A673 (cell line): Measurements from ENCODE around the gene ZKSCAN7. TPM values are rescaled to one million over a fixed set of nuclear protein-coding genes. Genes with fewer than 3 reads are reported as not detected.

Experiments used
- BruUV-seq: library from RNA; stranded (reverse); fragments of 400-500 nt; replicated peaks from 2 replicates; lab custom pipeline; 2021; lab: Mats Ljungman, UMichigan
- CTCF ChIA-PET: fragments of 300-600 bp; sonication (Branson Sonifier 250); formaldehyde crosslinking; loops from one replicate; lab custom pipeline; 2022; ENCODE audit warnings: antibody characterized with exemption; lab: Charles Lee
- POLR2A ChIA-PET: fragments of 300-600 bp; sonication (Branson Sonifier 250); formaldehyde crosslinking; loops from one replicate; lab custom pipeline; 2022; ENCODE audit warnings: antibody characterized with exemption; ENCODE audit not compliant: low non-redundant PET; lab: Charles Lee
- DNase-seq: peaks from one replicate; pipeline ENCODE4 v3.0.0-alpha.2; 2015; ENCODE audit warnings: low spot score
- H3K27ac ChIP-seq: fragments of 200-600 bp; sonication (generic); 2 replicates; pipeline ENCODE4 v1.5.1; 2016; ENCODE audit warnings: mixed run types, low read depth, mild to moderate bottlenecking, mixed read lengths, antibody characterized with exemption, low read length; ENCODE audit not compliant: poor library complexity, severe bottlenecking
- H3K27me3 ChIP-seq: fragments of 200-600 bp; sonication (generic); replicated peaks from 2 replicates; pipeline ENCODE4 v1.6.1; 2017; ENCODE audit warnings: mixed run types, low read depth, mild to moderate bottlenecking, mixed read lengths, antibody characterized with exemption, low read length; ENCODE audit not compliant: insufficient read depth, poor library complexity
- H3K36me3 ChIP-seq: fragments of 200-600 bp; sonication (generic); 2 replicates; pipeline ENCODE4 v1.6.1; 2016; ENCODE audit warnings: mixed run types, mild to moderate bottlenecking, mixed read lengths, antibody characterized with exemption, low read length; ENCODE audit not compliant: insufficient read depth, poor library complexity, severe bottlenecking
- H3K4me1 ChIP-seq: fragments of 200-600 bp; sonication (generic); 2 replicates; pipeline ENCODE4 v1.6.1; 2017; ENCODE audit warnings: mixed run types, mild to moderate bottlenecking, mixed read lengths, antibody characterized with exemption, low read length; ENCODE audit not compliant: insufficient read depth, poor library complexity, severe bottlenecking
- H3K4me3 ChIP-seq: fragments of 200-600 bp; sonication (generic); 2 replicates; pipeline ENCODE4 v1.5.1; 2016; ENCODE audit warnings: low read depth, mixed run types, mild to moderate bottlenecking, mixed read lengths, low read length; ENCODE audit not compliant: poor library complexity, severe bottlenecking
- H3K9me3 ChIP-seq: fragments of 200-600 bp; sonication (generic); 2 replicates; pipeline ENCODE4 v1.6.1; 2016; ENCODE audit warnings: mixed run types, low read depth, mild to moderate bottlenecking, mixed read lengths, antibody characterized with exemption, low read length; ENCODE audit not compliant: poor library complexity, severe bottlenecking
- EZH2 ChIP-seq: fragments of 200-600 bp; sonication (generic); IDR thresholded peaks from 2 replicates; pipeline ENCODE4 v1.6.1; 2017; ENCODE audit warnings: borderline replicate concordance, low read depth, mild to moderate bottlenecking, mixed read lengths, antibody characterized with exemption, low read length; ENCODE audit not compliant: poor library complexity, severe bottlenecking
- intact Hi-C: fragments of 100-400 bp; cut with micrococcal nuclease; formaldehyde crosslinking; loops from one replicate; pipeline ENCODE4 v1.10.0; 2022; ENCODE audit not compliant: unreplicated experiment
- total RNA-seq: library from RNA; stranded (reverse); gene quantifications from 2 replicates; pipeline ENCODE4 v1.2.3, GENCODE V29; 2021
- TF ChIP-seq, protein P1 (sequence below): fragments of 300-800, 200-600 bp; sonication (generic); conservative IDR thresholded peaks from 2 replicates; pipeline ENCODE4 v1.5.1; 2017; ENCODE audit warnings: low read depth, mild to moderate bottlenecking, antibody characterized with exemption, low read length, moderate library complexity, mixed read lengths

Gene ZKSCAN7
- total RNA-seq, 1 experiment from 2014 or later: 3.0 TPM

DNA sequence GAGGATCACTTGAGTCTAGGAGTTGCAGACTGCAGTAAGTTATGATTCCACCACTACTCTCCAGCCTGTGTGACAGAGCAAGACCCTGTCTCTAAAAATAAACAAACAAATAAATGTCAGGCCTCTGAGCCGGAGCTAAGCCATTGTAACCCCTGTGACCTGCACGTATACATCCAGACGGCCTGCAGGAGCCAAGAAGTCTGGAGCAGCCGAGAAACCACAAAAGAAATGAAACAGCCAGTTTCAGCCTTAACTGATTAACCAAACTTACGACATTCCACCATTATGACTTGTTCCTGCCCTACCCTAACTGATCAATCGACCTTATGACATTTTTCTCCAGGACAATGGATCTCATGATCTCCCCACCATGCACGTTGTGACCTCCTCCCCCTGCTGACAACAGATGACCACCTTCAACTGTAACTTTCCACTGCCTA is 32.5 kb upstream of the ZKSCAN7 start:
- intact Hi-C loops: no loop called here
- BruUV-seq: no TSS peak
- H3K4me3 ChIP-seq: no peak overlapping the region
- H3K27me3 ChIP-seq: no peaks in the 10 kb centered on the region
- ChIA-PET POLR2A (no interaction called here), CTCF (no interaction called here)
- no peak overlapping the region for H3K27ac ChIP-seq
- TF ChIP-seq EZH2: no peak
- TF ChIP-seq, protein P1, sequence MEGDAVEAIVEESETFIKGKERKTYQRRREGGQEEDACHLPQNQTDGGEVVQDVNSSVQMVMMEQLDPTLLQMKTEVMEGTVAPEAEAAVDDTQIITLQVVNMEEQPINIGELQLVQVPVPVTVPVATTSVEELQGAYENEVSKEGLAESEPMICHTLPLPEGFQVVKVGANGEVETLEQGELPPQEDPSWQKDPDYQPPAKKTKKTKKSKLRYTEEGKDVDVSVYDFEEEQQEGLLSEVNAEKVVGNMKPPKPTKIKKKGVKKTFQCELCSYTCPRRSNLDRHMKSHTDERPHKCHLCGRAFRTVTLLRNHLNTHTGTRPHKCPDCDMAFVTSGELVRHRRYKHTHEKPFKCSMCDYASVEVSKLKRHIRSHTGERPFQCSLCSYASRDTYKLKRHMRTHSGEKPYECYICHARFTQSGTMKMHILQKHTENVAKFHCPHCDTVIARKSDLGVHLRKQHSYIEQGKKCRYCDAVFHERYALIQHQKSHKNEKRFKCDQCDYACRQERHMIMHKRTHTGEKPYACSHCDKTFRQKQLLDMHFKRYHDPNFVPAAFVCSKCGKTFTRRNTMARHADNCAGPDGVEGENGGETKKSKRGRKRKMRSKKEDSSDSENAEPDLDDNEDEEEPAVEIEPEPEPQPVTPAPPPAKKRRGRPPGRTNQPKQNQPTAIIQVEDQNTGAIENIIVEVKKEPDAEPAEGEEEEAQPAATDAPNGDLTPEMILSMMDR: no peak
- H3K36me3 ChIP-seq: no peaks in the 10 kb centered on the region
- H3K4me1 ChIP-seq: no peaks in the 10 kb centered on the region
- DNase-seq: no peak
- H3K9me3 ChIP-seq: no peaks in the 10 kb centered on the region

DNA sequence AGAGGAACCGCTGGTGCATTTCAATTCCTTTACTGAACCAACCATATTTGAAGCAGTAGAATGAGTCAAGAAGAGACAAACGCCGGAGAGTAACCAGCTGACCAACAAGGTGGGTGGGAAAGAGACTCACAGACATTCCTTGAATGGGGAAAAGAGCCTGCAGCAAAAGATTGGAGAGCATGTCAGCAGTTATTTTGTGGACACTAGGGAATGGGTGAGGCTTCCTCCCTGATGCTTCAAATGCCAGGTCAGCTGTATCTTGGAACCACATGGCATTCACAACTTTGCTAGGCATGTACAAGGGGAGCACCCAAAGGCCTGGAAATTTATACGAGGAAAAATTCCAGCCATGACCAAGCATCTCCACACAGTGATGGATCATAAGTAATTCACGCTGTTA is 29.9 kb upstream of the ZKSCAN7 start:
- no TSS peak for BruUV-seq
- POLR2A ChIA-PET: no interaction called here
- Histone ChIP-seq H3K4me3 (no peak overlapping the region), H3K4me1 (no peaks in the 10 kb centered on the region), H3K27me3 (no peaks in the 10 kb centered on the region), H3K27ac (no peak overlapping the region), H3K36me3 (no peaks in the 10 kb centered on the region), H3K9me3 (no peaks in the 10 kb centered on the region)
- CTCF ChIA-PET: no interaction called here
- intact Hi-C loops: no loop called here
- TF ChIP-seq, protein P1: no peak
- TF ChIP-seq EZH2: no peak
- DNase-seq: no peak

DNA sequence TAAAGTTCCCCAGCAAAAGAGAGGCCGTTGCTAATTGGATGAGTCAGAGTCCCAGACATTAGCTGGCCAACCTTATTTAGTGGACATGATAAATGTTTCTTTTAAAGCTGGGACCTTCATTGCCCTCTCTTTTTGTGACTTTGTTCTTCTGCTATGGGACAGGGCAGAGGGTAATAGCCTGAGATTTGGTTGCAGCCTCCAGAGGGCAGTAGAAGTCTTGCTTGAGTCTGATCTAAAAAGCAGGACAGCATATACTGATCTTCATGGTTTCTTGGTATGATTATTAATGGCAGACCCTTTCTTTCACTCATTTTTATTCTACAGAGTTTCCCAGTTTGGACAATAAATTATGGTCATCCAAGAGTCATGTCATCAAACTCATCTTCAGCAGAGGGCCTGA is 25.1 kb upstream of the ZKSCAN7 start:
- no peak overlapping the region for H3K27ac ChIP-seq
- intact Hi-C loops: loop anchor here (5.0 kb wide), 1 partner anchor 208 kb away; no protein-coding TSS in a partner anchor
- DNase-seq: no peak
- no peaks in the 10 kb centered on the region for H3K4me1 ChIP-seq
- TF ChIP-seq, protein P1: peak; percentile 39
- no peak for TF ChIP-seq EZH2
- BruUV-seq: no TSS peak
- H3K4me3 ChIP-seq: no peak overlapping the region
- no peaks in the 10 kb centered on the region for H3K9me3 ChIP-seq
- ChIA-PET POLR2A (no interaction called here), CTCF (no interaction called here)
- H3K27me3 ChIP-seq: no peaks in the 10 kb centered on the region
- H3K36me3 ChIP-seq: no peaks in the 10 kb centered on the region
